ENCODE measurements around the gene GPRC5D. TPM values are rescaled to one million over a fixed set of nuclear protein-coding genes. Genes with fewer than 3 reads are reported as not detected.

Gene GPRC5D
- not detected in 2 replicates for total RNA-seq (2014; rRNA removed; shearing (Covaris generic))
- not detected in 2 replicates for polyA plus RNA-seq (2015; cell fraction: cytosol; rRNA removed)
- polyA plus RNA-seq (2015; cell fraction: nucleus; rRNA removed), result 0.17 TPM in 1 of 2 replicates, not detected in the other

- DNase-seq (ENCODE audit: low read depth), result no peak
Observed at GRCh38 chr12:12952036-12952435, at the start of gene GPRC5D. Gene GPRC5D (minus strand): TSS chr12:12952170. CDS start chr12:12950384, 1,786 bp downstream.

DNA sequence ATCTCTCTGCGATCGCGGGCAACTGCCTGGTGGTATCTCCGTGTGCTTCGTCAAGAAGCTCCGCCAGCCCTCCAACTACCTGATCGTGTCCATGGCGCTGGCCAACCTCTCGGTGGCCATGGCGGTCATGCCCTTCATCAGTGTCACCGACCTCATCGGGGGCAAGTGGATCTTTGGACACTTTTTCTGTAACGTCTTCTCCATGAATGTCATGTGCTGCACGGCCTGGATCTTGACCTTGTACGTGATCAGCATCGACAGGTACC, 49.7 kb upstream of the GPRC5D start:
- DNase-seq (ENCODE audit: low read depth), result no peak

DNA sequence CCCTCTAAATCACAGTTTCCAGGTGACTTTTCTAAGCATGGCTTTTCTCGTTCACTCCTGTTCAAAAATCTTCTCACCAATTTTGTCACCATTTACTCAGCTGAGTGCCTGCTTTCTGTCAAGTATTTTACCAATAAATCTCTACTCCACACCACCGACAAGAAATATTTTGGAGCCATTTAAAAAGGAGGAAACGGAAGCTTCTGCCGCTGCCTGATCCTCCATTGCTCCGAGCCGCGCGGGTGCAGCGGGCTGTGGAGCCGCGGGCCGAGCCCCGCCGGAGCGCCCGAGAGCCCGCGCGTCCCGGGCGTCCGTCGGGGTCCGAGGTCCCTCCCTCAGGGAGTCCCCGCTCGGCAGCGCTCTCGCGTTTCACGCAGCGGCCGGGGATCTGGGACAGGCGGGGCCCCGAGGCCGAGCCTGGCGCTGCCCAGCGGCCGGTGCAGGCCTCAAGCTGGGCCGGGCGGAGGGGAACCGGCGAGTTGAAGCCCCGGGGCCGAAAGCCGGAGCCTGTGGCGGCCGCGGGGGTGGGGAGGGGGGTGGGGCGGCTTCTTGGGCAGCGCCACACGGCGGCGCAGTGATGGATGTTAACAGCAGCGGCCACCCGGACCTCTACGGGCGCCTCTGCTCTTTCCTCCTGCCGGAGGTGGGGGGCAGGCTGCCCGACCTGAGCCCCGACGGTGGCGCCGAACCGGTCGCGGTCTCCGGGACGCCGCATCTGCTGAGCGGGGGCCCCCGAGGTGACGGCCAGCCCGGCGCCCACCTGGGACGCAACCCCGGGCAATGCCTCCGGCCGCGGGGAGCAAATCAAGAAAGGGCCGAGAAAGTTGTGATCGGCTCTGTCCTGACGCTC, 49.2 kb upstream of the GPRC5D start:
- DNase-seq (ENCODE audit: low read depth), result peak; percentile 52

DNA sequence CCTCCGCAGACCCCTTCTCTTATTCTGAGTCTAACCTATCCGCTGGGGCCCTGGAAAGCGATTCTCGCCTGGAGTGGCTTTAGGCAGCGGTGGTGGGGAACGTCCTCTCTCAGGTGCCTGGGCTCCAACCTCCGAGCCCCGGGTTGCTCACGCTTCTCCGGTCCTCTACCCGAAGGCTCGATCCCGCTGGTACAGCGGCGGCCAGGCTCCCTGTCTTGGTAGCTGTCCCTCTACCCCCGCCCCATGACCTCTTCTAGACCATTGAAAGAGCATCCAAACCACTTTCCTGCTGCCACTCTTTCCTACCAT, 48.6 kb upstream of the GPRC5D start:
- DNase-seq (ENCODE audit: low read depth), result no peak

GRCh38 chr12:12999959-13000615, 48.1 kb upstream of the GPRC5D start, which contains the start of gene HEBP1:
Gene HEBP1 (minus strand): TSS chr12:13000265. CDS start chr12:13000114, 151 bp downstream.
- DNase-seq (ENCODE audit: low read depth), result peak; percentile 76

- no peak for DNase-seq (ENCODE audit: low read depth)
Observed at GRCh38 chr12:12999271-12999958, 47.4 kb upstream of the GPRC5D start.

GRCh38 chr12:12998248-12998647, 46.3 kb upstream of the GPRC5D start:
- DNase-seq (ENCODE audit: low read depth), result no peak

GRCh38 chr12:12997734-12998133, 45.8 kb upstream of the GPRC5D start:
- DNase-seq (ENCODE audit: low read depth), result no peak

- no peak for DNase-seq (ENCODE audit: low read depth)
Observed at GRCh38 chr12:12997156-12997555, 45.2 kb upstream of the GPRC5D start.

- DNase-seq (ENCODE audit: low read depth), result no peak
Observed at GRCh38 chr12:12996209-12996608, 44.2 kb upstream of the GPRC5D start.

DNA sequence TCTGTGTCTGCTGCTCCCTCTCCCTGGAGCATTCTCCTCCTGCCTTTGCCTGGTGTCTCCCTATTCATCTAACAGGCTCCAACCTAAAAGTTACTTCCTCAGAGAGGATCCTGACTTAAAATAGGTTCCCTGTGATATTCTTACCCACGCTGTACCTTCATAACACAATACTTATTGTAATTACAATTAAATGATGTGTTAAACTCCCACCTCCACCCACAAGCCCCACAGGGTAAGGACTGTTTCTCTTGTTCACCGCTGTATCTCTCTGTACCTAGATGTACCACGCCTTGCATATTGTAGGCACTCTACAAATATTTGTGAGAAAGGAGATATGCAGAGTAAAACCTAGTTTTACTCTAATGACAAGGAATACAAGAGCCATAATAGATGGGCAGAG, 43.1 kb upstream of the GPRC5D start:
- no peak for DNase-seq (ENCODE audit: low read depth)

GRCh38 chr12:12993367-12993766, 41.4 kb upstream of the GPRC5D start:
- no peak for DNase-seq (ENCODE audit: low read depth)

GRCh38 chr12:12992418-12993130, 40.6 kb upstream of the GPRC5D start:
- peak; percentile 86 for DNase-seq (ENCODE audit: low read depth)

DNA sequence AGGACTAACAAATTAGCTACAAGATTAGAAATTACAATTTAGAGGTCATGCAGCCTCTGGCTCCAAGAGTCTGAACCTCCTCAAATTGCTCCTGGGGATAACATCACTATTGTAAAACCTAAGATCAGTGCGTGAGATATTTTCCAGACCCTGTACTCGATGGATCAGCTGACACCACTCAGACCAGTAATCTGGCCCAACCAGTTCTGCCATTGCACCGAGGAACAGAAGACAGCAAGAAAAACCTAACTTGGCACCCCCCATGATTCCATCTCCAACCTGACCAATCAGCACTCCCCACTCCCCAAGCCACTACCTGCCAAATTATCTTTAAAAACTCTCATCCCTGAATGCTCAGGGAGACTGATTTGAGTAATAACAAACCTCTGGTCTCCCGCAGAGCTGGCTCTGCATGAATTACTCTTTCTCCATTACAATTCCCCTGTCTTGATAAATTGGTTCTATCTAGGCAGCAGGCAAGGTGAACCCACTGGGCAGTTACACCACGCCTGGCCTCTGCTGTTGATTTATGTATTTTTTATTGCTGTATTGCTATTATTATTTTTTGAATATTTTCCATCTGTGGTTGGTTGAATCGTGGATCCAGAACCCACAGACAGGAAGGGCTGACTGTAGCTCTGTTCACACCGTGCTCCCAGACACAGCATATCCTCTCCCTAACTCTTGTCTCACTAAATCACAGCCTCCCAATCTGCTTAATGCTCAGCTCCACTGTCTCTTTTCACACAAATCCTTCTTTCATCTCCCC, 38.9 kb upstream of the GPRC5D start:
- no peak for DNase-seq (ENCODE audit: low read depth)

DNA sequence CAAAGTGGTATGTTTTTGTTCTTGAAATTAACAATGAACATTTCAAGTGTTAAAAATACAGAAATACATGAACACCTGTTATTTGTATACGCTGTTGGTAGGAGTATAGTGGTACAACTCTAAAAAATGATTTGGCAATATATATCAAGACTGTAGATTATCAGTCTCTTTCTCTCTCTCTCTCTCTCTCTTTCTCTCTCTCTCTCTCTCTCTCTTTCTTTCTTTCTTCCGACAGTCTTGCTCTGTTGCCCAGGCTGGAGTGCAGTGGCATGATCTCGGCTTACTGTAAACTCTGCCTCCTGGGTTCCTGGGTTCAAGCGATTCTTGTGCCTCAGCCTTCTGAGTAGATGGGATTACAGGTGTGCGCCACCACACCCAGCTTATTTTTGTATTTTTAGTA, 35.5 kb upstream of the GPRC5D start:
- DNase-seq (ENCODE audit: low read depth), result no peak

GRCh38 chr12:12986775-12987331, 34.9 kb upstream of the GPRC5D start:
- DNase-seq (ENCODE audit: low read depth), result no peak

DNA sequence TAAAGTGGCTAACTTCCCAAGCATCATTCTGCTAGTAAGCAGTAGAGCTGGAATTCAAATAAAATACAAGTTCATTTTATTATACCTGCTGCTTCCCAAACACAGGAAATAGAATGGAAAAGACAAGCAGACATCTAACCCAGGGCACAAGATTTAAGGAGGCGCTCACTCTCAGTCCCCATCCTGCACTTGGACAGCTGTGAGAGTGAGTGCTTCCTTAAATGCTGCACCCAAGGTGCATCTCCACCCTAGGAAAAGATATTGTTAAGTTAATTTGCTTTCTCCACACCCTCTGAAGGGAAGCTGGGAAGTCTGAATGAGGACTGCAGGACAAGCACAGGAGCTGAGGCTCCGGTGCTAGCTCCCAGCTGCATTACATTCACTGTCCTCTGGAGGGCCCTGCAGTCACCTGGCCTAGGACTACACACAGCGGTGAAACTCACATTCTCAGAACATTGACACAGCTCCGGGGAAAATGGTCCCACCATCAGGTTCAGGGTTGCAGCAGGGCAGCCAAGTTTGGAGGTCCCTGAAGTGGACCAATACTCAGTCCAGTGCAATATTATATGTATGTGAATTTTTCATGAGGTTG, 33.9 kb upstream of the GPRC5D start:
- no peak for DNase-seq (ENCODE audit: low read depth)

- no peak for DNase-seq (ENCODE audit: low read depth)
Observed at GRCh38 chr12:12984149-12984548, 32.2 kb upstream of the GPRC5D start.

DNA sequence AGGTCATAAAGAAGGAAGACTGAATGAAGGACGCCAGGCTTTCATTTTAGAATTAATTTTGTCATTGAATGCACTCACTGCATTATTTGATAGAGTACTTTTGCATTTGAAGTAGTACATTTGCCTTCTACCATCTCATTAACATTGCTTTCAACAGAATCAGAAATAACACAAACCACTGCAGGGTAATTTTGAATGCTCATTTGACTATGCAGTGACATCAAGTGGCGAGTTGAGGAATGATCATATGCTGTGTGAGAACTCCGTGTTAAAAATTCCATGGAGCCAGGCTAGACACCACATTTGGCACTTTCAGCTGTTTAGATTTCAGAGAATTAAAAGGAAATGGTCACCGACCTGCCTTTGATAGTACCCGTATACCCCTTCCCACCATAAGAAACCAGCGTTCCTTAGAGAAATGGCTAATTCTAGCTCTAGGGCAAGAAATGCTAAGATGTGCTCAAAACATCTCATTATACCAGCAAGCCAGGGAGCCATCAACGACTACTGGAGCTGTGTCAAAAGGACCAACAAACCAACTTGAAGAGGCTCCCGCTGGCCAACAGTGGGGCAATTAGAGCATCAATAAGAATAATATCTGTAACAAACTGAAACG, 31.6 kb upstream of the GPRC5D start:
- DNase-seq (ENCODE audit: low read depth), result peak; percentile 50

GRCh38 chr12:12982331-12982730, 30.4 kb upstream of the GPRC5D start:
- DNase-seq (ENCODE audit: low read depth), result no peak

Measured in HT1080 (cell line).